SKM-1 (cell line): ENCODE data around the gene DIPK1A.

Experiments used
- DNase-seq: peaks from one replicate; lab custom pipeline; 2025; ENCODE audit not compliant: unreplicated experiment; lab: John Stamatoyannopoulos, UW

The DIPK1A gene

GRCh38 chr1:92879316-92879968 lies 81.8 kb downstream of the DIPK1A start:
- DNase-seq = no peak

- no peak for DNase-seq
Observed at GRCh38 chr1:92877792-92878191, 83.5 kb downstream of the DIPK1A start.

GRCh38 chr1:92877081-92877711 lies 84.1 kb downstream of the DIPK1A start:
- no peak for DNase-seq

GRCh38 chr1:92876351-92876750 lies 84.9 kb downstream of the DIPK1A start:
- DNase-seq = no peak

GRCh38 chr1:92874987-92875386 lies 86.3 kb downstream of the DIPK1A start:
- DNase-seq = no peak

- DNase-seq = no peak
Observed at GRCh38 chr1:92872719-92873118, 88.5 kb downstream of the DIPK1A start.

- no peak for DNase-seq
Observed at GRCh38 chr1:92870591-92870990, 90.7 kb downstream of the DIPK1A start.

- DNase-seq = no peak
Observed at GRCh38 chr1:92864131-92864530, 97.1 kb downstream of the DIPK1A start.

GRCh38 chr1:92862605-92863004 lies 98.7 kb downstream of the DIPK1A start:
- no peak for DNase-seq

GRCh38 chr1:92859400-92860039 lies 101.7 kb downstream of the DIPK1A start:
- DNase-seq = no peak

GRCh38 chr1:92858564-92859399 lies 102.5 kb downstream of the DIPK1A start:
- peak; percentile 43 for DNase-seq

GRCh38 chr1:92857817-92858216 lies 103.4 kb downstream of the DIPK1A start:
- DNase-seq = no peak

- DNase-seq = no peak
Observed at GRCh38 chr1:92855236-92855635, 106.0 kb downstream of the DIPK1A start.

GRCh38 chr1:92854101-92854785 lies 107.0 kb downstream of the DIPK1A start:
- no peak for DNase-seq

- DNase-seq = peak; percentile 74
Observed at GRCh38 chr1:92853299-92853698, 108.0 kb downstream of the DIPK1A start.

- no peak for DNase-seq
Observed at GRCh38 chr1:92851729-92852128, 109.5 kb downstream of the DIPK1A start.

GRCh38 chr1:92850019-92850418 lies 111.2 kb downstream of the DIPK1A start:
- DNase-seq = no peak

GRCh38 chr1:92848201-92848600 lies 113.1 kb downstream of the DIPK1A start:
- DNase-seq = no peak

- no peak for DNase-seq
Observed at GRCh38 chr1:92845908-92846307, 115.4 kb downstream of the DIPK1A start.

- DNase-seq = no peak
Observed at GRCh38 chr1:92844439-92844838, 116.8 kb downstream of the DIPK1A start.
